Endodermal cell (in vitro differentiated cells): ENCODE measurements around the gene ACADVL. TPM values are rescaled to one million over a fixed set of nuclear protein-coding genes. Genes with fewer than 3 reads are reported as not detected.

ENCODE experiments used
- DNase-seq: peaks from one replicate; pipeline ENCODE4 v3.0.0-alpha.2; 2017
- H3K27ac ChIP-seq: 2 replicates; pipeline ENCODE4 v1.5.1; 2013; ENCODE audit warnings: mild to moderate bottlenecking, low read depth, low read length, moderate library complexity
- H3K27me3 ChIP-seq: 2 replicates; pipeline ENCODE4 v1.6.1; 2013; ENCODE audit warnings: mild to moderate bottlenecking, low read length, moderate library complexity; ENCODE audit not compliant: insufficient read depth, control insufficient read depth, poor library complexity, severe bottlenecking
- H3K36me3 ChIP-seq: 2 replicates; pipeline ENCODE4 v1.7.0; 2013; ENCODE audit warnings: mild to moderate bottlenecking, low read length, moderate library complexity; ENCODE audit not compliant: control insufficient read depth, insufficient read depth
- H3K4me1 ChIP-seq: one replicate; pipeline ENCODE4 v1.7.0; 2013; ENCODE audit warnings: low read length; ENCODE audit not compliant: control insufficient read depth, insufficient read depth
- H3K4me3 ChIP-seq: 2 replicates; pipeline ENCODE4 v1.5.1; 2013; ENCODE audit warnings: mild to moderate bottlenecking, low read length, moderate library complexity
- H3K9ac ChIP-seq: 2 replicates; pipeline ENCODE4 v1.6.1; 2013; ENCODE audit warnings: mild to moderate bottlenecking, low read length, moderate library complexity; ENCODE audit not compliant: poor library complexity, severe bottlenecking; ENCODE audit errors: extremely low read depth
- H3K9me3 ChIP-seq: 2 replicates; pipeline ENCODE4 v1.6.1; 2013; ENCODE audit warnings: mild to moderate bottlenecking, low read length, moderate library complexity; ENCODE audit not compliant: control insufficient read depth
- H3K27ac Mint-ChIP-seq: 2 replicates; pipeline ENCODE4 v1.8.0; 2020; ENCODE audit warnings: mixed read lengths
- H3K27me3 Mint-ChIP-seq: 2 replicates; pipeline ENCODE4 v1.8.0; 2021; ENCODE audit warnings: mild to moderate bottlenecking, mixed read lengths; ENCODE audit not compliant: insufficient read depth
- H3K36me3 Mint-ChIP-seq: 2 replicates; pipeline ENCODE4 v1.8.0; 2020; ENCODE audit warnings: low read depth, mixed read lengths
- H3K4me1 Mint-ChIP-seq: 2 replicates; pipeline ENCODE4 v1.8.0; 2020; ENCODE audit warnings: mixed read lengths
- H3K4me3 Mint-ChIP-seq: 2 replicates; pipeline ENCODE4 v1.8.0; 2020; ENCODE audit warnings: mild to moderate bottlenecking, moderate library complexity, mixed read lengths
- H3K9me3 Mint-ChIP-seq: 2 replicates; pipeline ENCODE4 v1.8.0; 2020; ENCODE audit warnings: mild to moderate bottlenecking, mixed read lengths
- CTCF ChIP-seq: fragments of 200-600 bp; sonication (generic); conservative IDR thresholded peaks from 2 replicates; pipeline ENCODE4 v1.5.0; 2021; ENCODE audit warnings: antibody characterized with exemption, mild to moderate bottlenecking
- WGBS, 2 experiments: methylation state at CpG; one replicate each; pipeline versions ENCODE4 v1.1.5 to v1.1.7; 2013; ENCODE audit warnings: missing lambda C conversion rate in 2 of 2, mixed read lengths in 1 of 2; ENCODE audit not compliant: insufficient coverage in 1 of 2, insufficient read length in 1 of 2; 5-methylcytosine and 5-hydroxymethylcytosine counted together
- total RNA-seq, 2 donors: library from RNA; stranded (reverse); fragmentation: NEBNext Ultra II Directional in 1 of 2; extraction: Animal tissue kit (Norgen Biotek cat#: 25700) in 1 of 2; gene quantifications; 2 replicates in 1 of 2; 3 replicates in 1 of 2; pipeline ENCODE4 v1.2.1, GENCODE V29; 2021

The ACADVL gene
- total RNA-seq, 2 donors from 2014 or later: 337 to 459 TPM

- Mint-ChIP-seq H3K9me3 (no peaks in the 10 kb centered on the region), H3K4me1 (peaks cover 12% of the 10 kb centered on the region), H3K27me3 (no peaks in the 10 kb centered on the region), H3K27ac (no peak overlapping the region), H3K36me3 (peaks cover 63% of the 10 kb centered on the region), H3K4me3 (no peak overlapping the region)
- no peak overlapping the region for H3K27ac ChIP-seq
- WGBS, 2 experiments: 95% methylated on average over 11 to 14 of the region's 14 CpGs
- no peaks in the 10 kb centered on the region for H3K9me3 ChIP-seq
- no peak overlapping the region for H3K9ac ChIP-seq
- no peak for TF ChIP-seq CTCF
- H3K27me3 ChIP-seq: no peaks in the 10 kb centered on the region
- peaks cover 59% of the 10 kb centered on the region for H3K36me3 ChIP-seq
- peaks cover 3% of the 10 kb centered on the region for H3K4me1 ChIP-seq
- H3K4me3 ChIP-seq: no peak overlapping the region
- DNase-seq: no peak
These were observed 9.2 kb downstream of the ACADVL start for GRCh38 chr17:7228920-7229319.

- DNase-seq: no peak
- Mint-ChIP-seq H3K9me3 (no peaks in the 10 kb centered on the region), H3K27ac (no peak overlapping the region), H3K4me1 (peaks cover 14% of the 10 kb centered on the region), H3K4me3 (no peak overlapping the region), H3K36me3 (peaks cover 59% of the 10 kb centered on the region), H3K27me3 (no peaks in the 10 kb centered on the region)
- H3K4me3 ChIP-seq: no peak overlapping the region
- TF ChIP-seq CTCF: no peak
- peaks cover 3% of the 10 kb centered on the region for H3K4me1 ChIP-seq
- peaks cover 55% of the 10 kb centered on the region for H3K36me3 ChIP-seq
- no peak overlapping the region for H3K9ac ChIP-seq
- WGBS, 2 experiments: 96 to 97% methylated on average over 7 to 19 of the region's 19 CpGs
- no peaks in the 10 kb centered on the region for H3K27me3 ChIP-seq
- no peaks in the 10 kb centered on the region for H3K9me3 ChIP-seq
- H3K27ac ChIP-seq: no peak overlapping the region
These were observed 9.8 kb downstream of the ACADVL start for GRCh38 chr17:7229504-7229903.

- peaks cover 68% of the 10 kb centered on the region for H3K36me3 Mint-ChIP-seq
- DNase-seq: no peak
- Histone ChIP-seq H3K27me3 (no peaks in the 10 kb centered on the region), H3K4me1 (peaks cover 5% of the 10 kb centered on the region), H3K36me3 (peaks cover 61% of the 10 kb centered on the region), H3K9ac (no peak overlapping the region), H3K4me3 (peak overlapping the region; percentile 99), H3K27ac (no peak overlapping the region), H3K9me3 (no peaks in the 10 kb centered on the region)
- peak overlapping the region; percentile 88 for H3K4me3 Mint-ChIP-seq
- H3K9me3 Mint-ChIP-seq: no peaks in the 10 kb centered on the region
- H3K4me1 Mint-ChIP-seq: peaks cover 32% of the 10 kb centered on the region
- no peaks in the 10 kb centered on the region for H3K27me3 Mint-ChIP-seq
- TF ChIP-seq CTCF: no peak
- 90 to 94% methylated on average over 5 of the region's 5 CpGs for WGBS, 2 experiments
- no peak overlapping the region for H3K27ac Mint-ChIP-seq
These were observed 12.4 kb downstream of the ACADVL start for GRCh38 chr17:7232114-7232513.
